Measurements from ENCODE around the gene TRIM72. TPM values are rescaled to one million over a fixed set of nuclear protein-coding genes. Genes with fewer than 3 reads are reported as not detected.

TRIM72 gene
- total RNA-seq, 4 donors from 2014 or later, result 0.19 TPM; not detected in 3

DNA sequence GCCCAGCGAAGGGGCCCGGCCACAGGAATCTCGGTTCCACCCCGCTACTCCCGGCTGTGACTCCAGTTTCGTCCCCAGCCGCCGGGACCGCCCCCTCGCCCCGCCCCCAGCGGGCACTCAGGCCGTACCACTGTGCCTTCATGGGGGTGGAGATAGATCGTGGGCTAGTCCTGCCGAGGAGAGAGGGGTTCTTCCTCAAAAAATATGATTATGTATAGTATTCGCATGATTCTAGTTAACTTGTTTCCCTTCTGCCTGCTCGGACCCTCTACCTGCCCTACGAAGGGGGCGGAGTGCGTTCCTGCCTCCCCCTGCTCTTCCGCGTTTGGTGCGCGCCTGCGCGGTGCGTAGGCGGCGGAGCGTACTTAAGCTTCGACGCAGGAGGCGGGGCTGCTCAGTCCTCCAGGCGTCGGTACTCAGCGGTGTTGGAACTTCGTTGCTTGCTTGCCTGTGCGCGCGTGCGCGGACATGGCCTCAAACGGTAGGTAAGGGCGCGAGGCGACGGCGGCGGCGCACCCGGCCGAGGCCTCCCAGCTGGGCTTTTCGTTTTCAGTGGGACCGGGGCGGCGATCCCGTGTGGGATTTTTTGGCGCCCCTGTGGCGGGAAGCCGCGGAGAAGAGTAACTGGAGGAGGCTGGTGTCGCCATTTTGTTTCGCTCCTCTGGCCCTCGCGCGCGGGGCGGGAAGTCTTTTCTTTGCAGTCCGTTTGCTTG is 34.0 kb upstream of the TRIM72 start, which contains the start of gene FUS:
TSS of gene FUS (plus strand) at position 393 of the 713 bp plus-strand sequence. CDS start at position 469, 76 bp downstream.
- DNase-seq (ENCODE audit: low spot score in 2 of 2), result peak; percentile 88 to 98
- WGBS, 2 donors, result 0% methylated on average over 40 to 69 of the region's 69 CpGs
- intact Hi-C loops (cut with DNase I; ENCODE audit: low total_unique reads), result loop anchor here (10.0 kb wide), 1 partner anchor 265 kb away; the partner anchor contains the start of gene ZNF843
- H3K4me3 ChIP-seq (ENCODE audit: low read depth, poor library complexity, severe bottlenecking), result peak within 1 kb of the TSS; percentile 82
- no peak for TF ChIP-seq CTCF (IDR thresholded peaks at IDR 0.05)
- TF ChIP-seq POLR2A (IDR thresholded peaks at IDR 0.05), result peak in 1 of 2 donors; percentile 100

DNA sequence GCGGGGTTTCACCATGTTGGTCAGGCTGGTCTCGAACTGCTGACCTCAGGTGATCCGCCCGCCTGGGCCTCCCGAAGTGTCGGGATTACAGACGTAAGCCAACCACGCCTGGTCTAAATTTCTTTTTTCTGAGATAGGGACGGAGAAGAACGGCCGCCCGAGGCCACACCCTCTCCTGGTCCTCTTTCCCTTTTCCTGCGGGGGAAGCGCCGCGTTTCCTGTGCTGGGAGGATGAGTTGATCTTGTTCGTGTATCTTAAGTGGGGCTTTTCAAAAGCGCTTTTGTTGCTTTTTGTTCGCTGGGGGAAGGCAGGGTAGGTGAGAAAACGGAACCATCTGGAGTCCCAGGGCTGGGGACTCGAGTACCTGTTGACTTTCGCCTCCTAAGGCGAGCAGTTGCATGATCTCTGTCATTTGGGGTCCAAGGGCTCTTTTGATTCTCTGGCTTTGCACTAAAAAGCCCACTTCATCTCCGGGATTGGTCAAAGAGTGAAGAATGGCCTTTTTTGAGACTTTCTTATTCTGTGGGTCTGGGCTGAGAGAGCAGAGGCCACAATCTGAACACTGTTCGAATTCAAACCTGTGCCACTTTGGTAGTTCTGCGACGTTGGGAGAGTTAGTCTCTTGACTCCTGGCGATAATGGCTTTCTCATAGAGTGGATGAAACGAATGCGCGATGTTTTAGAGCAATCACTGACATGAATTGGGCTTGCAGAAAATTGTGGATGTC is 32.7 kb upstream of the TRIM72 start:
- intact Hi-C loops (cut with DNase I; ENCODE audit: low total_unique reads), result no loop called here
- no peak for TF ChIP-seq POLR2A (IDR thresholded peaks at IDR 0.05)
- TF ChIP-seq CTCF (IDR thresholded peaks at IDR 0.05), result no peak
- H3K4me3 ChIP-seq (ENCODE audit: low read depth, poor library complexity, severe bottlenecking), result peak overlapping the region; percentile 82
- DNase-seq (ENCODE audit: low spot score in 2 of 2), result peak; percentile 48 to 89
- 5 to 6% methylated on average over 31 of the region's 31 CpGs for WGBS, 2 donors

- DNase-seq (ENCODE audit: low spot score in 2 of 2), result no peak
- TF ChIP-seq POLR2A (IDR thresholded peaks at IDR 0.05), result no peak
- no peak for TF ChIP-seq CTCF (IDR thresholded peaks at IDR 0.05)
- WGBS, 2 donors, result 27 to 32% methylated on average over 7 of the region's 7 CpGs
- intact Hi-C loops (cut with DNase I; ENCODE audit: low total_unique reads), result no loop called here
- H3K4me3 ChIP-seq (ENCODE audit: low read depth, poor library complexity, severe bottlenecking), result no peak overlapping the region
These were observed 31.5 kb upstream of the TRIM72 start for GRCh38 chr16:31182391-31182790.

- TF ChIP-seq CTCF (IDR thresholded peaks at IDR 0.05), result no peak
- H3K4me3 ChIP-seq (ENCODE audit: low read depth, poor library complexity, severe bottlenecking), result no peak overlapping the region
- intact Hi-C loops (cut with DNase I; ENCODE audit: low total_unique reads), result no loop called here
- WGBS, 2 donors, result 71 to 77% methylated on average over 10 of the region's 10 CpGs
- DNase-seq (ENCODE audit: low spot score in 2 of 2), result no peak
These were observed 30.2 kb upstream of the TRIM72 start for GRCh38 chr16:31183432-31184428.

- intact Hi-C loops (cut with DNase I; ENCODE audit: low total_unique reads), result no loop called here
- no peak overlapping the region for H3K4me3 ChIP-seq (ENCODE audit: low read depth, poor library complexity, severe bottlenecking)
- TF ChIP-seq CTCF (IDR thresholded peaks at IDR 0.05) (no peak), POLR2A (IDR thresholded peaks at IDR 0.05) (no peak)
- 91 to 95% methylated on average over 14 of the region's 14 CpGs for WGBS, 2 donors
- DNase-seq (ENCODE audit: low spot score in 2 of 2), result no peak
These were observed 29.0 kb upstream of the TRIM72 start for GRCh38 chr16:31184888-31185287.

Measured in lower leg skin (tissue), 4 donors.